ENCODE results near the gene SLC9A7.

Gene SLC9A7

DNA sequence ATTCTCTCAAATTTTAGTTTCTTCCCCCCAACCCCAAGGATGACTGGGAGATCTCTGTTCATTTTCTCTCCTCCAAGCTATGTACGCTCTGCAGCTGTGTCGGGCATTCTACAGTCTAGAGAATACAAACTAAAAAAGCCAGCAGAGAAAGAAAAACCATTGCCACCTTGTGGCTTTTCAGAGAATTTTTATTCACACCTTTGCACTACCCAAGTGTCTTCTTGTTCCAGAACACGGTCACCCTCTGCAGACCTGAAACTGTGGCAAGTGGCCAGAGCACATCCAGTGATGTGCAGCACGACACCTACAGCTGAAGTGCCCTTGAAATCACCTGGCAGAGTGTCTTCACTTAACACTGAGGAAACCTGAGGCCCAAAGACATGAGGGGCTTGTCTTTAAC lies 116.8 kb downstream of the SLC9A7 start:
- no peak for DNase-seq

GRCh38 chrX:46637938-46638337 lies 121.0 kb downstream of the SLC9A7 start:
- no peak for DNase-seq

DNA sequence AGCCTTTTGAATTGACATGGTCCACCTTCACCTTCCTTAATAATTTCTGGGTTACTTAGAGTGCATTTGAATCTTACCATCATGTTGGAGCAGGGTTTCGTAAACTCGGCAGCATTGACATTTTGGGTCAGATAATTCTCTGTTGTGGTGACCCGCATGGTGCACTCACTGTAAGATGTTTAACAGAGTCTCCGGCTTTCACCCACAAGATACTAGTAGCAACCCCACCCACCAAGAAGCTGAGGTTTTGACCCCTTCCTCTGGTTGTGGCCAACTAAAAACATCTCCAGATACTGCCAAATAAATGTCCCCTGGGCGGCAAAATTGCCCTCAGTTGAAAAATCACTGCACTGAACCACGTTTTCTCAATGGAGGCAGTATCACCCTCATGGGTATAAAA lies 122.7 kb downstream of the SLC9A7 start:
- DNase-seq, result no peak

GRCh38 chrX:46635186-46635585 lies 123.7 kb downstream of the SLC9A7 start:
- no peak for DNase-seq

GRCh38 chrX:46634577-46634976 lies 124.3 kb downstream of the SLC9A7 start:
- DNase-seq, result no peak

GRCh38 chrX:46630141-46630540 lies 128.8 kb downstream of the SLC9A7 start:
- no peak for DNase-seq

DNA sequence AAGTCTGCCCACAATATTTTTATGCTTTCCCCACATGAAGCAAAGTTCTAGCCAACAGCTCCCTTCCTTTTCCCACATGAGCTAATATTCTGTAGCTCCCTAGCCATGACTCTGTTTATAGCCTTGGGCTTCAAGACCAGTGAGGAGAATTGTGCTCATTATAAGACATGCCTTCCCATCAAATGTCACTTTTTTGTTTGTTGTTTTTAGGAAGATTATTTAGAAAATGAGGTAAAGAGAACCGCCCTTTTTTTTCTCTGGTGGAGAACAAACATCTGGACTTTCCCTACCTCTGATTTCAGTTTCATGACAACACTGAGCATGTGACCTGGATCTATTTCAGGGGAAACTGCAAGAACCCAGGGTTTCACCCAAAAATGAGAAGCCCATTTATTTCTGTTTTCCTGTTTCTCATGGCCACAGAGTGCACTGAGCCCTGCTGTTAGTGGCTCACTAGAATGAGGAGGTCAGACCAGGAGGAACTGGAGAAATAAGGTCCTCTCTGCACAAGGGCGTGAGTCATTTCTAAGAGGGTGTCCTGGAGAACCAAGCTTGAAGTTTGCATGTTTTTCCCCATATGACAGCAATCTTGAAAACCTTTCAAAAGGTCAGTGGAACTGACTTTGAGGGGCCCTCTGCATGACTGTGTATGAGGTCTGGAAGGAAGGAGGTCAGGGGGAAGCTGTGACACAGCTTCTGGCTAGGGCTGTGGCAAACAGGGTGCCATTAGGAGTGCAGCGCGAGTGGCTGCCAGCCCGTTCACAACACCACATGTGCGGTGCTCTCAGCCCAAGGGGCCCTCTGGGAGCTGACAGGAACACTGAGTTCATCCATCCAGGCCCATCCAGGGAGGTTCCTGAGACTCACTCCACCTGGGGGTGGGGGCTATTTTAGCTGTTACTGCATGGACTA lies 130.2 kb downstream of the SLC9A7 start:
- DNase-seq, result no peak

DNA sequence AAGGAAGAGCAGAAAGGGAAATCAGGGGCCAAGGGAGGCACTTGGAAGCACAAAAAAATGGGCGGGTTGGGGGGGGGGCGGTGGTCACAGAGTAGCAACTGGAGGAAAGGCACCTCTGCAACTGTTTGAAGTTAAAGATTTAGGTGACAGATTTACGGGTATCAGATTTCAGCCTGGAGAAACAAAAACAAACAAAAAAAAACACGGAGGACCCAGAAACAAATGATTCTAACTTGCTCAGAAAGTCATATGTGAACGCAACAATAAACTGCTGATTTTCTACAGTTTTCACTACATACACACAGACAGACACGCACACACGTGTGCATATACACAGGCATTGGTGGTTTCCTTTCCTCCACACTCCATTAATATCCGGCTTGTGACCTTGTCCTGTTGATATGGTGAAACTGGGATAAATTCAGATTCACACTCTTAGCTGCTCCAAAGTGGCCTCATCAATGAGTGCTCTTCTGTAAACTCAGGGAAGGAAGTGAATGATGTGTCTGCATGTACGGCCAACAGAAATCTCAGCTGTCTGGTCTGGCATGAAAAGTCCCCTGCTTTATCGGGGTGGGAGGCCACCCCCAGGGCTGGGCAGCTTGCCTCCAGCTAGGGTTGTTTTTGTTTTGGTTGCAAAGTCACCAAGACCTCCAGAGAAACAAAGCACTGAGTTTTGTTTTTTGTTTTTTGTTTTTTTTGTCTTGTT lies 131.1 kb downstream of the SLC9A7 start:
- DNase-seq, result no peak

DNA sequence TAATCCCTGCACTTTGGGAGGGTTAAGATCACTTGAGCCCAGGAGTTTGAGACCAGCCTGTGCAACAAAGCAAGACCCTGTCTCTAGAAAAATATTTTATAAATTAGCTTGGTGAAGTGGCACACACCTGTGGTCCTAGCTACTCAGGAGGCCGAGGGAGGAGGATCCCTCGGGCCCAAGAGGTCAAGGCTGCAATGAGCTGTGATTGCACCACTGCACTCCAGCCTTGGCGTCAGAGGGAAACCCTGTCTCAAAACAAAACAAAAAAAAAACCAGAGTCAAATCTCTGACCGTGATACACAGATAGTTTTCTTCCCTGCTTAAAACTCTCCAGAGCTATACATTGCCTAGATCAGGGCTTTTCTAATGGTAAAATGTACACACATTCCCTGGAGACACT lies 131.9 kb downstream of the SLC9A7 start:
- DNase-seq, result no peak

DNA sequence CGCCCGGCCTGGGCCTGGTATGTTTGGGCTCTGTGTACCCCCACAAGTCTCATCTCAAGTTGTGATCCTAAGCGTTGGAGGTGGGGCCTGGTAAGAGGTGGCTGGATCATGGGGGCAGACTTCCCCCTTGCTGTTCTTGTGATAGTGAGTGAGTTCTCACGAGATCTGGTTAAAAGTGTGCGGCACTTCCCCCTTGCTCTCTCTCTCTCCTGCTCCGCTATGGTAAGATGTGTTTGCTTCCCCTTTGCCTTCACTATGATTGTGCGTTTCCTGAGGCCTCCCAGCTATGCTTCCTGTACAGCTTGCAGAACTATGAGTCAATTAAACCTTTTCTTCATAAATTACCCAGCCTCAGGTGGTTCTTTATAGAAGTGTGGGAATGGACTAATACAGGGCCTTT lies 132.4 kb downstream of the SLC9A7 start:
- DNase-seq, result no peak

GRCh38 chrX:46624090-46624786 lies 134.7 kb downstream of the SLC9A7 start:
- DNase-seq, result no peak

- DNase-seq, result no peak
Observed at GRCh38 chrX:46621572-46621971, 137.3 kb downstream of the SLC9A7 start.

- DNase-seq, result no peak
Observed at GRCh38 chrX:46620505-46620904, 138.4 kb downstream of the SLC9A7 start.

GRCh38 chrX:46618947-46619346 lies 140.0 kb downstream of the SLC9A7 start:
- DNase-seq, result no peak

DNA sequence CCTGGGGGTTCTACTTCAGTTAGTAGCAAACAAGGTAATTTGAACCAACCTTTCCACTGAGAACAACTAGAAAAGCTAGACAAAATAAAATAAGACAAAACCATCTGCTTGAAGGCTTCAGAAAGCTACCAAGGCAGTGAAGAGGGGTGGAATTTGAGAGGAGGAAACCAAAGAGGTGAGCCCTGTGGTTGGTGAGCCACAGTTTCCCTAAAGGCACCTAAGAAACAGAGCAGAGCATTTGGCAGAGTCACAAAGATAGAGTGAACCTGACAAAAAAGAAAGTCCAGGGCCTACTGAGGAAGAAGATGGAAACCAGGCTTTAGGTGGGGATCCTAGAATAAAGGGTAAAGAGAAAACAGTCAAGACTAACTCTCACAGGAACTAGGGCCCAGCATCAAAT lies 141.0 kb downstream of the SLC9A7 start:
- DNase-seq, result no peak

GRCh38 chrX:46611658-46612362 lies 147.1 kb downstream of the SLC9A7 start:
- DNase-seq, result no peak

DNA sequence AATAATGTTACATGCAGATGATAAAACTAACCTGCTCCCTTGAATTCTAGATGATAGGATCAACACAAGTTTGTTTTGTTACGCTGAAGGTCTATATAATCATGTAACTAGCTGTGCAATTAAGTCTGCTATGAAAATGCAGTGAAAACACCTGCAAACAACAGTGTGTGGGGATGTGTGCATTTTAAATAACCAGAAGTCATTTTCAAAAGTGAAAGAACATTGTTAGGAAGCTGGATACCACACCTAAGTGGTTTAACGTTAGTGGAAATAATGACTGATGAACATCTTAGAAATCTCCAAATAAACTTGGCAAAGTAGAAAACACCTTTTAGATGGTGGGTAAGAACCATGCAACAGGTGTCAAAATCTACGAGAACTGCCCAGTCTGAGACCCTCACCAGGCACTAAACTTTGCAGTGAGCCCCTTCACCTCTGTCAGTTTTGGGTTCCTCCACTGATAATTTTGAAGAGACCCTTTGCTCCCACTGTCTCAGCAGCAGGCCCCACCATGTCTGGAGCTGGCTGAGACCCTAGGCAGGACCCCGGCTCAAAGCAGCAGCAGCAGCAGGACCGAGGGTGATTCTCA lies 148.8 kb downstream of the SLC9A7 start:
- DNase-seq, result no peak

DNA sequence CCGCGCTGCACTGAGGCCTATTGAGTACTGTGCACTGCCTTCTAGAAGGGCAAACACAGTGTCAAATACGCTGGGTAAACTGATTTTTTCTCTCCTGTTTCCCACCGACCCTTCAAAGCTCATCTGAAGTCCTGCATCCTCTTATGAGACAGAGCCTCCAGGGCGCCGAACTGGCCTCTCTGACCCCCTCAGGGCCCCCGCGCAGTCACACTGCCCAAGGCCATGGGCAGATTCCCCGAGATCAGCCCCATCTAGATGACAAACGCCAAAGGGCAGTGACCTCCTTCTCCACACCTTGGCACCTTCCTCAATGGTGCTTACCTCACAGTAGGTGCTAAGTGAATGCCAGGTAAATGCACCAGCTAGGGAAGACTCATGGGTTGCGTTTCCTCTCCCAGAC lies 151.0 kb downstream of the SLC9A7 start:
- DNase-seq, result no peak

DNA sequence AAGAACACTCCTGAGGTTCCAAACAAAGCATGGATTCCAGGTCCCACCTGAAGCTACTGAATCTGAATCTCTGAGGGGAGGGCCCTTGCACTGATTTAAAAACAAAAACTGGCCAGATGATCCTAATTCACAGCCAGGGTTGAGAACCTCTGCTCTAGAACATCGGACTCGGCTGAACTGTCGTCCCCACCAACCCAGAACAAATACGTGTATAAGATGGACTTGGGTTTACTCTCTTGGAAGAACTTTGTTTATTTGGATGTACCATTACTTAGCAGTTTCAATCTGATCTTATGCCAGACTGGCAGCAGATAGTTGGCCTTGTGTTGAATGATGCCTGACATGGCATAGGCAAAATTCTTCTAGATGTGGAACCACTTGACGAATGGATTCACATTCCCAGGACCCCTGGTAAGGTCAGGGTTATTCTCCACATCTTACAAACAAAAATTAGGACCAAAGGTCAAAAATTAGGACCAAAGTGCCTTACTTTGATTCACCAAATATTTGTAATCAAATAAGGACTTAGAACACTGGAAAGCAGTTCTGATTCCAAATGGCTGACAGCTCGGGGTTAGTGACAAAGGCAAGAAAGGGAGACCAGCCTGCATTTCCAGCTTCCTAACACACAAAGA lies 156.3 kb downstream of the SLC9A7 start:
- no peak for DNase-seq

DNA sequence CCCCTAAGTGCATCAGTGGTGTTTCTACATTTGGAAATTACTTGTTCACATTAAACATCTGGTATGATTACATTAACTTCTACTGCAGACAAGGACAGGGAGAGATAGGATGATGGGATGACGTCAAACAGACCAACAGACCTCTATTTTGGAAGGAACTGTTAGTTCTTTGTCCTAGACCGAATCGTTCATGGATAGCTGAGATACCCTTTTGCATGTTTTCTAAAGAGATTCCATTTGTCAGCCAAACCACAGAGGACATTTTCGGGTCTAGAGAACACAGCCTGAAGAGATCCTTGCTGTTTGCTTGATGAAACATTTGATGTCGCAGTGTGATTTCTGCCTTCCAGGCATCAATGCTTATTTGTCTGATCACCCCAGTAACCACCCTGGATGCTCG lies 157.6 kb downstream of the SLC9A7 start:
- DNase-seq, result no peak

GRCh38 chrX:46599051-46599560 lies 159.8 kb downstream of the SLC9A7 start:
- DNase-seq, result no peak

GRCh38 chrX:46597771-46598170 lies 161.1 kb downstream of the SLC9A7 start:
- DNase-seq, result no peak
